SK-N-MC (cell line): Measurements from ENCODE around the gene TUBB2B.

Experiments used
- EZH2 ChIP-seq: fragments of 200-600 bp; sonication (generic); IDR thresholded peaks from one replicate; pipeline ENCODE4 v1.6.1; 2017; ENCODE audit warnings: antibody characterized with exemption
- FOXP2 ChIP-seq: optimal IDR thresholded peaks from 2 replicates; pipeline ENCODE3; 2011; ENCODE audit warnings: mild to moderate bottlenecking, moderate library complexity; ENCODE audit not compliant: insufficient read depth; ENCODE audit errors: extremely low read length, control extremely low read depth
- POLR2AphosphoS5 ChIP-seq: IDR thresholded peaks from 2 replicates; pipeline ENCODE4 v1.6.1; 2012; ENCODE audit warnings: mild to moderate bottlenecking, low read depth, low read length, borderline replicate concordance

- TF ChIP-seq EZH2 (no peak), POLR2AphosphoS5 (no peak), FOXP2 (no peak)
These were observed 32.1 kb downstream of the TUBB2B start for GRCh38 chr6:3195420-3195694.
